Measurements from ENCODE around the gene GAREM1. TPM values are rescaled to one million over a fixed set of nuclear protein-coding genes. Genes with fewer than 3 reads are reported as not detected.

Gene GAREM1
- total RNA-seq, 3 donors from 2014 or later = 7.8 to 13.4 (median 12.0) TPM

DNA sequence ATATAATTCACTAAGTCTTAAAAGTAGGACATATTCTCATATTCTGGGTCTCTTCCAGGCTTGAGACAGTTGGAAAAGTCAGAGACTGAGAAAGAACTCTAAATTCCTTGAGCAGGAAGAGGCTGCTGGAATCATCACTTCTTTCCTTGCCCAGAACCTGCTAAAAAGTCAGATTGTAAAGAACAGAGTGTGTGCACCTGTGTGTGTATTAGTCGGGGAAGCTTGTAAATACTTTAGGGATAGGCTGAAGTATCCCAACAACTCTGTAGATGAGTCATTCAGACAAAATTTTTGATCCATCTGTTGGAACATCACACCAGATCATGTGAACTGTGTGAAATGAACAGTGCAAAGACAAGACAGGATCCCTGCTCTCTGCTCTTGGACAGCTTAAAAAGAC lies 16.1 kb downstream of the GAREM1 start:
- H3K27ac ChIP-seq = no peak overlapping the region
- no peaks in the 10 kb centered on the region for H3K36me3 ChIP-seq
- no peak overlapping the region for H3K4me3 ChIP-seq
- no peaks in the 10 kb centered on the region for H3K27me3 ChIP-seq
- no peaks in the 10 kb centered on the region for H3K4me1 ChIP-seq
- no peak for DNase-seq (ENCODE audit: low spot score in 2 of 2)
- no peaks in the 10 kb centered on the region for H3K9me3 ChIP-seq
- intact Hi-C loops (cut with DNase I; ENCODE audit: low total_unique reads) = no loop called here
- TF ChIP-seq POLR2AphosphoS5 (IDR thresholded peaks at IDR 0.05) (no peak), POLR2A (IDR thresholded peaks at IDR 0.05) (no peak)
- TF ChIP-seq, protein P1, sequence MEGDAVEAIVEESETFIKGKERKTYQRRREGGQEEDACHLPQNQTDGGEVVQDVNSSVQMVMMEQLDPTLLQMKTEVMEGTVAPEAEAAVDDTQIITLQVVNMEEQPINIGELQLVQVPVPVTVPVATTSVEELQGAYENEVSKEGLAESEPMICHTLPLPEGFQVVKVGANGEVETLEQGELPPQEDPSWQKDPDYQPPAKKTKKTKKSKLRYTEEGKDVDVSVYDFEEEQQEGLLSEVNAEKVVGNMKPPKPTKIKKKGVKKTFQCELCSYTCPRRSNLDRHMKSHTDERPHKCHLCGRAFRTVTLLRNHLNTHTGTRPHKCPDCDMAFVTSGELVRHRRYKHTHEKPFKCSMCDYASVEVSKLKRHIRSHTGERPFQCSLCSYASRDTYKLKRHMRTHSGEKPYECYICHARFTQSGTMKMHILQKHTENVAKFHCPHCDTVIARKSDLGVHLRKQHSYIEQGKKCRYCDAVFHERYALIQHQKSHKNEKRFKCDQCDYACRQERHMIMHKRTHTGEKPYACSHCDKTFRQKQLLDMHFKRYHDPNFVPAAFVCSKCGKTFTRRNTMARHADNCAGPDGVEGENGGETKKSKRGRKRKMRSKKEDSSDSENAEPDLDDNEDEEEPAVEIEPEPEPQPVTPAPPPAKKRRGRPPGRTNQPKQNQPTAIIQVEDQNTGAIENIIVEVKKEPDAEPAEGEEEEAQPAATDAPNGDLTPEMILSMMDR (IDR thresholded peaks at IDR 0.05) = no peak

DNA sequence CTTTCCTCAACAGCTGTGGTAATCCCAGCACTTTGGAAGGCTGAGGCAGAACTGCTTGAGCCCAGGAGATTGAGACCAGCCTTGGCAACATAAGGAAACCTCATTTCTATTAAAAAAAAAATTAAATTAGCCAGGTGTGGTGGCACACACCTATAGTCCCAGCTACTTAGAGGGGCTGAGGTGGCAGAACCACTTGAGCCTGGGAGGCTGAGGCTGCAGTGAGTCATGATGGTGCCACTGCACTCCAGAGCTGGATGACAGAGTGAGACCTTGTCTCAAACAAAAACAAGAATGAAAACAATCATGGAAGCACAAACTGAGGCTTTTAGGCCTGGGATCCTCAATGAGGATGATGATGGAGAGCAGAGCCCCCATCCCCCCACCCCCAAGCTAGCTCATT lies 19.8 kb downstream of the GAREM1 start:
- no peaks in the 10 kb centered on the region for H3K9me3 ChIP-seq

DNA sequence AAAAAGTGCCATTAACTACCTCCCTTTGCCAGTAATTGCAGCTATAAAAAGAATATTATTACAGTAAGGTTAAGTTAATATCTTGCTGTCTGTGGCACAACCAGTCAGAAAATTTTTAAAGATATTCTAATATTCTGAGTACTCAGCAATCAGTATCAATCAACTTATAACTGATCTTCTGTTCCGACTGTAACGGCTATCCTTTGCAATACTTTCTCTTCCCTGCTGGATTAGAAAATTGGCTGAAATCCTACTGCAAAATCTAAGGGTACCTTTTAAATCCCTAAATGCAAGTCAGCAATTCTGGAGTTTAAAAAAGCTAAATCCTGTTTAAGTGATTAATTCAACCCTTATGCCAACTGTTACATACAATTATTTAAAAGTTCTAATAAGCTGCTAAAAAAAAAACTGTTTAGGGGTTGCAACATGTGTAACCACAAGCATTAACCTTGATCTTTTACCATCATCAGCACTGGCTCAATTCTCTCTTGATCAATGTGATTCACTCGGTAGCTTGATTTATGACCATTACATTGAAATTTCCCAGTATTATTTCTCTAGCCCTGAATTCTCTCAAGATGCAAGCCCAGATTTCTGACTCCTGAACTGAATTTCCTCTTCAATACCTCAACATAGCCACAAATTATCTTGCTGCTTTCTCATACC lies 20.5 kb downstream of the GAREM1 start:
- no peaks in the 10 kb centered on the region for H3K4me1 ChIP-seq
- DNase-seq (ENCODE audit: low spot score in 2 of 2) = no peak
- H3K27ac ChIP-seq = no peak overlapping the region
- no peaks in the 10 kb centered on the region for H3K36me3 ChIP-seq
- no peaks in the 10 kb centered on the region for H3K9me3 ChIP-seq
- no peaks in the 10 kb centered on the region for H3K27me3 ChIP-seq
- H3K4me3 ChIP-seq = no peak overlapping the region
- intact Hi-C loops (cut with DNase I; ENCODE audit: low total_unique reads) = no loop called here
- TF ChIP-seq, protein P1 (IDR thresholded peaks at IDR 0.05) = no peak
- TF ChIP-seq POLR2A (IDR thresholded peaks at IDR 0.05) (no peak), POLR2AphosphoS5 (IDR thresholded peaks at IDR 0.05) (no peak)

More for the DNA sequence above, 19.8 kb downstream of the GAREM1 start:
- Histone ChIP-seq H3K27me3 (no peaks in the 10 kb centered on the region), H3K36me3 (no peaks in the 10 kb centered on the region), H3K27ac (no peak overlapping the region), H3K4me3 (no peak overlapping the region), H3K4me1 (no peaks in the 10 kb centered on the region)
- TF ChIP-seq, protein P1 (IDR thresholded peaks at IDR 0.05) = no peak
- TF ChIP-seq POLR2AphosphoS5 (IDR thresholded peaks at IDR 0.05) = no peak
- TF ChIP-seq POLR2A (IDR thresholded peaks at IDR 0.05) = no peak
- DNase-seq (ENCODE audit: low spot score in 2 of 2) = no peak
- intact Hi-C loops (cut with DNase I; ENCODE audit: low total_unique reads) = no loop called here

DNA sequence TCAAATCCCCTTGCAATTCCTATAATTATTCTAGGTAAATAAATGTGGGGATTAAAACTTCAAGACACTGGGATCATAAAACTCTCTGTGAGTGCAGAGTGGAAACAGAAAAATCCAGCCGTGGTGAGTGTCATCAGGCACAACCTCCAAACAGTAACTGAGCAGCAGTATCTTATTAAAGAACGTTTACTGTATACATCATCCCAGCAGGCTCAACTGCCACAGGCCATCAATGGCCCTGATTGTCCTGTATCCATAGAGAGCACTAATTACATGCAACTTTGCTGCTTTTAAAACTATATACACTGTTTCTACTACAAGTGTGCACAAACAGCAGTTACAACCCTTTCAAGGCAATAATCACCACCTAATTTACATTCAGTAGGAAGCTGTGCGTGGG lies 23.9 kb downstream of the GAREM1 start:
- H3K27me3 ChIP-seq = no peaks in the 10 kb centered on the region
- intact Hi-C loops (cut with DNase I; ENCODE audit: low total_unique reads) = no loop called here
- no peak for DNase-seq (ENCODE audit: low spot score in 2 of 2)
- TF ChIP-seq, protein P1 (IDR thresholded peaks at IDR 0.05) = no peak
- no peaks in the 10 kb centered on the region for H3K9me3 ChIP-seq
- H3K4me3 ChIP-seq = no peak overlapping the region
- no peak overlapping the region for H3K27ac ChIP-seq
- no peaks in the 10 kb centered on the region for H3K4me1 ChIP-seq
- H3K36me3 ChIP-seq = no peaks in the 10 kb centered on the region

DNA sequence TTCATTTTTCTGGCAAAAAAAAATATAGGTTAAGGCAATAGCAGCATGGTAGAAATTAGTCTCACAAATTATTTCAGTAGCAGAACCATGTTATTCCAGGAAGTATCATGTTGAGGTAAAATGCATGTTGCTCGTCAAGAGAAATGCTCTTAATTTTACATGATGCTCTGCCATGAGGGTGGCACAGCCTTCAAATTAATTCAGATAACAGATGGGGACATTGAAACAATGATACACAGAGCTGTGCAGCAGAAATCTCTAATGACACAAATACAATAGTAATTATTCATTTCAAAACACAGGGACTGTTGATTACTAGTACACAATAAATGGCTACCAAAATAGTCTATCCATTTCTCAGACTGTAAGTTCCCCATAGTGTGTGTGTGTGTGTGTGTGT lies 24.8 kb downstream of the GAREM1 start:
- intact Hi-C loops (cut with DNase I; ENCODE audit: low total_unique reads) = no loop called here
- H3K27me3 ChIP-seq = no peaks in the 10 kb centered on the region
- no peaks in the 10 kb centered on the region for H3K36me3 ChIP-seq
- no peak for TF ChIP-seq POLR2AphosphoS5 (IDR thresholded peaks at IDR 0.05)
- no peak for TF ChIP-seq POLR2A (IDR thresholded peaks at IDR 0.05)
- TF ChIP-seq, protein P1 (IDR thresholded peaks at IDR 0.05) = no peak
- H3K4me3 ChIP-seq = no peak overlapping the region
- H3K4me1 ChIP-seq = no peaks in the 10 kb centered on the region
- DNase-seq (ENCODE audit: low spot score in 2 of 2) = no peak
- no peak overlapping the region for H3K27ac ChIP-seq
- no peaks in the 10 kb centered on the region for H3K9me3 ChIP-seq
